Measurements from ENCODE around the gene CCDC136. TPM values are rescaled to one million over a fixed set of nuclear protein-coding genes. Genes with fewer than 3 reads are reported as not detected.

The CCDC136 gene
- polyA plus RNA-seq, 1 donor (not counting 4 experiments of a cell fraction or from before 2014, with no cell fraction given), result 1.6 TPM

- H2AFZ ChIP-seq (ENCODE audit: control insufficient read depth, low read length), result no peak overlapping the region
- H3K4me1 ChIP-seq (ENCODE audit: control insufficient read depth, extremely low read depth, insufficient read depth, low read length), result no peaks in the 10 kb centered on the region
- H3K79me2 ChIP-seq (ENCODE audit: control insufficient read depth, insufficient read depth, low read length), result peaks cover 76% of the 10 kb centered on the region
- no peak overlapping the region for H3K27ac ChIP-seq (ENCODE audit: control insufficient read depth, insufficient read depth, low read length)
- DNase-seq (ENCODE audit: low read depth, low spot score), result no peak
- H3K36me3 ChIP-seq (ENCODE audit: control insufficient read depth in 2 of 2, extremely low read depth in 1 of 2, insufficient read depth in 2 of 2, low read length in 2 of 2), result peaks cover 34 to 43% of the 10 kb centered on the region in 2 experiments
- dilution Hi-C loops (cut with MboI; ENCODE audit: extremely low pct_ligation_motif_present, low sequenced_read_pairs), result no loop called here
- no peak overlapping the region for H3K9ac ChIP-seq (ENCODE audit: control insufficient read depth, extremely low read depth, insufficient read depth, low read length)
- no peak overlapping the region for H3K4me2 ChIP-seq (ENCODE audit: control insufficient read depth, extremely low read depth, insufficient read depth, low read depth, low read length)
- no peaks in the 10 kb centered on the region for H3K27me3 ChIP-seq (ENCODE audit: control insufficient read depth, extremely low read depth, insufficient read depth, low read length)
- no peak overlapping the region for H3K4me3 ChIP-seq (ENCODE audit: control insufficient read depth in 2 of 3, extremely low read depth in 1 of 3, insufficient read depth in 2 of 3, low read depth in 1 of 3, low read length in 3 of 3)
- no peak for FAIRE-seq
- no peak for TF ChIP-seq CTCF (optimal IDR thresholded peaks at IDR 0.05 in 1 of 3, IDR thresholded peaks at IDR 0.05 in 1 of 3, conservative IDR thresholded peaks at IDR 0.05 in 1 of 3; ENCODE audit: extremely low read depth in 1 of 3, insufficient read depth in 2 of 3, low read length in 3 of 3)
- no peak for TF ChIP-seq EZH2 (IDR thresholded peaks at IDR 0.05; ENCODE audit: low read length)
- H4K20me1 ChIP-seq (ENCODE audit: control insufficient read depth, extremely low read depth, insufficient read depth, low read length), result peaks cover 24% of the 10 kb centered on the region
- no peaks in the 10 kb centered on the region for H3K9me3 ChIP-seq (ENCODE audit: control insufficient read depth, low read depth, low read length)
- no peaks in the 10 kb centered on the region for H3K9me1 ChIP-seq (ENCODE audit: control insufficient read depth, extremely low read depth, insufficient read depth, low read length)
Observed at GRCh38 chr7:128752251-128752650, 39.5 kb upstream of the CCDC136 start.

GRCh38 chr7:128755075-128755818 lies 36.5 kb upstream of the CCDC136 start:
- Histone ChIP-seq H3K4me1 (ENCODE audit: control insufficient read depth, extremely low read depth, insufficient read depth, low read length) (no peaks in the 10 kb centered on the region), H3K9me1 (ENCODE audit: control insufficient read depth, extremely low read depth, insufficient read depth, low read length) (no peaks in the 10 kb centered on the region), H3K4me2 (ENCODE audit: control insufficient read depth, extremely low read depth, insufficient read depth, low read depth, low read length) (no peak overlapping the region), H2AFZ (ENCODE audit: control insufficient read depth, low read length) (no peak overlapping the region), H3K36me3 (ENCODE audit: control insufficient read depth in 2 of 2, extremely low read depth in 1 of 2, insufficient read depth in 2 of 2, low read length in 2 of 2) (peaks cover 24 to 34% of the 10 kb centered on the region in 2 experiments), H3K9me3 (ENCODE audit: control insufficient read depth, low read depth, low read length) (no peaks in the 10 kb centered on the region), H3K27me3 (ENCODE audit: control insufficient read depth, extremely low read depth, insufficient read depth, low read length) (no peaks in the 10 kb centered on the region), H3K27ac (ENCODE audit: control insufficient read depth, insufficient read depth, low read length) (no peak overlapping the region), H3K9ac (ENCODE audit: control insufficient read depth, extremely low read depth, insufficient read depth, low read length) (no peak overlapping the region), H3K79me2 (ENCODE audit: control insufficient read depth, insufficient read depth, low read length) (peaks cover 49% of the 10 kb centered on the region), H4K20me1 (ENCODE audit: control insufficient read depth, extremely low read depth, insufficient read depth, low read length) (peaks cover 11% of the 10 kb centered on the region), H3K4me3 (ENCODE audit: control insufficient read depth in 2 of 3, extremely low read depth in 1 of 3, insufficient read depth in 2 of 3, low read depth in 1 of 3, low read length in 3 of 3) (no peak overlapping the region)
- DNase-seq (ENCODE audit: low read depth, low spot score) (no peak), FAIRE-seq (no peak)
- TF ChIP-seq CTCF (optimal IDR thresholded peaks at IDR 0.05 in 1 of 3, IDR thresholded peaks at IDR 0.05 in 1 of 3, conservative IDR thresholded peaks at IDR 0.05 in 1 of 3; ENCODE audit: extremely low read depth in 1 of 3, insufficient read depth in 2 of 3, low read length in 3 of 3), result no peak
- dilution Hi-C loops (cut with MboI; ENCODE audit: extremely low pct_ligation_motif_present, low sequenced_read_pairs), result no loop called here

Data from keratinocyte (primary cell).